ENCODE data around the gene CUL9.

CUL9 gene

GRCh38 chr6:43215066-43215465 lies 33.1 kb downstream of the CUL9 start (continued):
- no peak for TF ChIP-seq TSHZ2 (CRISPR knock-in tag; IDR thresholded peaks at IDR 0.05)

GRCh38 chr6:43216200-43216599 lies 34.2 kb downstream of the CUL9 start:
- no peak for ATAC-seq
- TF ChIP-seq ZFP30 (CRISPR knock-in tag; IDR thresholded peaks at IDR 0.05) = no peak
- no peak for TF ChIP-seq TCF4 (CRISPR knock-in tag; IDR thresholded peaks at IDR 0.05; ENCODE audit: borderline replicate concordance)
- no peak for TF ChIP-seq SNAI2 (CRISPR knock-in tag; IDR thresholded peaks at IDR 0.05)
- no peak for TF ChIP-seq ISL1 (CRISPR knock-in tag; IDR thresholded peaks at IDR 0.05)

GRCh38 chr6:43217351-43217750 lies 35.4 kb downstream of the CUL9 start:
- ATAC-seq = no peak
- TF ChIP-seq CREB5 (CRISPR knock-in tag; IDR thresholded peaks at IDR 0.05; ENCODE audit: low read depth) = no peak
- no peak for TF ChIP-seq TCF4 (CRISPR knock-in tag; IDR thresholded peaks at IDR 0.05; ENCODE audit: borderline replicate concordance)
- no peak for TF ChIP-seq TSHZ2 (CRISPR knock-in tag; IDR thresholded peaks at IDR 0.05)
- TF ChIP-seq CSDC2 (CRISPR knock-in tag; IDR thresholded peaks at IDR 0.05) = no peak
- no peak for TF ChIP-seq BACH2 (CRISPR knock-in tag; IDR thresholded peaks at IDR 0.05; ENCODE audit: borderline replicate concordance)
- TF ChIP-seq CSRNP3 (CRISPR knock-in tag; IDR thresholded peaks at IDR 0.05) = no peak
- TF ChIP-seq ISL1 (CRISPR knock-in tag; IDR thresholded peaks at IDR 0.05) = no peak
- TF ChIP-seq ZNF8 (CRISPR knock-in tag; IDR thresholded peaks at IDR 0.05) = no peak
- TF ChIP-seq GLIS3 (CRISPR knock-in tag; IDR thresholded peaks at IDR 0.05) = no peak
- TF ChIP-seq ZFP3 (CRISPR knock-in tag; IDR thresholded peaks at IDR 0.05) = no peak
- TF ChIP-seq ESRRG (CRISPR knock-in tag; IDR thresholded peaks at IDR 0.05) = no peak
- TF ChIP-seq PATZ1 (CRISPR knock-in tag; IDR thresholded peaks at IDR 0.05; ENCODE audit: borderline replicate concordance) = no peak
- TF ChIP-seq ARNTL (CRISPR knock-in tag; IDR thresholded peaks at IDR 0.05; ENCODE audit: borderline replicate concordance, low read depth) = no peak
- no peak for TF ChIP-seq TOX (CRISPR knock-in tag; IDR thresholded peaks at IDR 0.05; ENCODE audit: borderline replicate concordance)
- no peak for TF ChIP-seq OSR1 (CRISPR knock-in tag; IDR thresholded peaks at IDR 0.05)
- no peak for TF ChIP-seq POU6F1 (CRISPR knock-in tag; IDR thresholded peaks at IDR 0.05; ENCODE audit: borderline replicate concordance, low read depth)
- TF ChIP-seq PPARA (CRISPR knock-in tag; IDR thresholded peaks at IDR 0.05; ENCODE audit: borderline replicate concordance) = no peak
- TF ChIP-seq ZNF70 (CRISPR knock-in tag; IDR thresholded peaks at IDR 0.05) = no peak
- no peak for TF ChIP-seq RARB (CRISPR knock-in tag; IDR thresholded peaks at IDR 0.05)
- TF ChIP-seq ZC3H10 (CRISPR knock-in tag; IDR thresholded peaks at IDR 0.05) = no peak
